ENCODE measurements around the gene PPP2R2C. TPM values are rescaled to one million over a fixed set of nuclear protein-coding genes. Genes with fewer than 3 reads are reported as not detected.

The PPP2R2C gene
- total RNA-seq, 1 experiment from 2014 or later, result 9.5 TPM

DNA sequence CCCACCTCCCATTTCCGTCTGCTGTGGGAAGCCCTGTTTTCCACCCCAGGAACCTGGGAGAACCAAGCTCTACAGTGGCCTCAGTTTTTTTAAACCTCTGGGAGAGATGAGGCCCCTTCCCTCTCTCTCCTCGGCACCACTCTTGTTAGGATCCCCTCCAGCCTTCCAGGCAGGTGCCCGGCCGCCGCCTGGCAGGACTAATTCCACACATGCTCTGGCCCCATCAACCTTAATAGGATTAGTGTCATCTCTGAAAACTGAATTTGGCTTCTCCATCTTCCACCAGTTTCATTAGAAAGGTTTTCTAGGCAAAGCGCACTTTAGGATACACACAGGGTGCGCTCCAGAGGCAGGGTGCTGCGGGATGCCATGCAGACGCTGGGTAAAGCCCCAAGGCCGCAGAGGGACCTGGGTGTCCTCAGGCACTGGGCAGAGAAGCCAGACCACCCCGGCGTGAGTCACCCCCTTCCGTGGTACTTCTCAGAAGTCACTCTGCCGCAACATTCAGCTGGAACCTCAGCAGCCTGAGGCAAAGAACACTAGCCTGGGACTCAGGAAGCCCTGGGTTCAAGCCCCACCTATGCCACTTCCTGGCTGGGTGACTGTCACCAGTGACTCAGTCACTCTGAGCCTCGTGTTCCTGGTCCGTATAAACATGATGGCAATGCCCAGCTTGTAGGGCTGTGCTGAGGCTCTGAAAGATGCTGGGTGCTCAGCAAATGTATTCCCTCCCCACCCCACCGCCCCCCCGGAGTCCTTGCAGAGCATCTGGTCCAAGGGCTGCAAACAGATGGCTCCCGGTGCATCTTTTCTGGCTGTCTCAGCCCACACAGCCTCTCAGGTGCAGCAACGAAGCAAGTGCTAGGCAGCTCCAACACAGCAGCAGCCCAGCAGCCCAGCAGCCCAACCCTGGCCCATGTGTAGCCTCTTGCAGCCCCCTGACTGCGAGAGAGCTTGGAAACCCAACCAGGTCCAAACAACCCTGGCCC lies 29.1 kb downstream of the PPP2R2C start:
- no peaks in the 10 kb centered on the region for H3K79me2 ChIP-seq (ENCODE audit: low read length)
- no peak overlapping the region for H3K4me3 ChIP-seq (ENCODE audit: low read length)
- ChIA-PET CTCF (no interaction called here), POLR2A (ENCODE audit: unreplicated experiment) (no interaction called here)
- no TSS peak for BruUV-seq (replicated peaks)
- intact Hi-C loops (cut with micrococcal nuclease), result no loop called here
- no peak overlapping the region for H3K4me2 ChIP-seq (ENCODE audit: low read length)
- no peak overlapping the region for H2AFZ ChIP-seq (ENCODE audit: low read length)
- no peaks in the 10 kb centered on the region for H3K9me2 ChIP-seq (replicated peaks; ENCODE audit: low read length)
- H3K9me3 ChIP-seq (ENCODE audit: low read length), result no peaks in the 10 kb centered on the region
- no peaks in the 10 kb centered on the region; the same call in 1 of the 2 replicates for H3K4me1 ChIP-seq (ENCODE audit: insufficient read depth, low read length)
- peak; percentile 17 for DNase-seq
- TF ChIP-seq EZH2 (IDR thresholded peaks at IDR 0.05; ENCODE audit: low read length, unreplicated experiment) (no peak), EZH2phosphoT487 (IDR thresholded peaks at IDR 0.05; ENCODE audit: borderline replicate concordance, low read length) (no peak), CTCF (conservative IDR thresholded peaks at IDR 0.05; ENCODE audit: low read depth, low read length) (no peak)
- H4K20me1 ChIP-seq (ENCODE audit: low read length), result no peaks in the 10 kb centered on the region
- no peaks in the 10 kb centered on the region for H3K36me3 ChIP-seq (ENCODE audit: low read depth, low read length)
- no peaks in the 10 kb centered on the region for H3F3A ChIP-seq (ENCODE audit: low read length, unreplicated experiment)
- H3K27ac ChIP-seq (ENCODE audit: low read length), result no peak overlapping the region
- H3K9ac ChIP-seq (ENCODE audit: low read length), result no peak overlapping the region
- ATAC-seq, result no peak
- no peaks in the 10 kb centered on the region for H3K27me3 ChIP-seq (ENCODE audit: low read length)

- intact Hi-C loops (cut with micrococcal nuclease), result no loop called here
- ATAC-seq (no peak), DNase-seq (no peak)
- H4K20me1 ChIP-seq (ENCODE audit: low read length), result no peaks in the 10 kb centered on the region
- no peaks in the 10 kb centered on the region for H3F3A ChIP-seq (ENCODE audit: low read length, unreplicated experiment)
- H2AFZ ChIP-seq (ENCODE audit: low read length), result no peak overlapping the region
- no peaks in the 10 kb centered on the region for H3K9me3 ChIP-seq (ENCODE audit: low read length)
- no peak overlapping the region for H3K4me3 ChIP-seq (ENCODE audit: low read length)
- no peaks in the 10 kb centered on the region for H3K79me2 ChIP-seq (ENCODE audit: low read length)
- H3K4me2 ChIP-seq (ENCODE audit: low read length), result no peak overlapping the region
- H3K9me2 ChIP-seq (replicated peaks; ENCODE audit: low read length), result no peaks in the 10 kb centered on the region
- no peaks in the 10 kb centered on the region; the same call in 1 of the 2 replicates for H3K4me1 ChIP-seq (ENCODE audit: insufficient read depth, low read length)
- no peak overlapping the region for H3K9ac ChIP-seq (ENCODE audit: low read length)
- POLR2A ChIA-PET (ENCODE audit: unreplicated experiment), result no interaction called here
- H3K27me3 ChIP-seq (ENCODE audit: low read length), result no peaks in the 10 kb centered on the region
- CTCF ChIA-PET, result no interaction called here
- TF ChIP-seq CTCF (conservative IDR thresholded peaks at IDR 0.05; ENCODE audit: low read depth, low read length), result no peak
- TF ChIP-seq EZH2phosphoT487 (IDR thresholded peaks at IDR 0.05; ENCODE audit: borderline replicate concordance, low read length), result no peak
- no peak for TF ChIP-seq EZH2 (IDR thresholded peaks at IDR 0.05; ENCODE audit: low read length, unreplicated experiment)
- H3K27ac ChIP-seq (ENCODE audit: low read length), result no peak overlapping the region
- H3K36me3 ChIP-seq (ENCODE audit: low read depth, low read length), result no peaks in the 10 kb centered on the region
- no TSS peak for BruUV-seq (replicated peaks)
Measured at GRCh38 chr4:6442555-6442954, 29.9 kb downstream of the PPP2R2C start.

DNA sequence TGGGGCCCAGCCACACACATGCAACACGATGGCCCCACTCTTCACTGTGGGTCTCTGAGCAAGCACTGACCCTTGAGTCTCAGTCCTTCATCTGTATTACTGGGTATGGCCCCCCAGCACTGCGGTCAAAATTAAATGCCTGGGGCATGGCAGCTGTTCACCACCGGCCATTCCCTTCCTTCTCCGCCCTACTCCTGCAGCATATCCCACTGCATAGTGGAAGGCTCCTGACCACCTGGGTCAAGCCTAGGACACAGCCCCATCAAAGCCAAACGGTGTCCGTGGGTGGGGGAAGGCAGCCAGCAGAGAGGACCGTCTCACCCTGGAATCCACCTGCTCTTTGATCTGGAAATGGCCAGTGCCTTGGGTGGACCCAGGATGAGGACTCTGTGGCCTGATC lies 30.7 kb downstream of the PPP2R2C start:
- TF ChIP-seq CTCF (conservative IDR thresholded peaks at IDR 0.05; ENCODE audit: low read depth, low read length) (no peak), EZH2 (IDR thresholded peaks at IDR 0.05; ENCODE audit: low read length, unreplicated experiment) (no peak), EZH2phosphoT487 (IDR thresholded peaks at IDR 0.05; ENCODE audit: borderline replicate concordance, low read length) (no peak)
- ChIA-PET CTCF (no interaction called here), POLR2A (ENCODE audit: unreplicated experiment) (no interaction called here)
- Histone ChIP-seq H3K9me2 (replicated peaks; ENCODE audit: low read length) (no peaks in the 10 kb centered on the region), H3K9ac (ENCODE audit: low read length) (no peak overlapping the region), H3K4me1 (ENCODE audit: insufficient read depth, low read length) (no peaks in the 10 kb centered on the region; the same call in 1 of the 2 replicates), H3K9me3 (ENCODE audit: low read length) (no peaks in the 10 kb centered on the region), H4K20me1 (ENCODE audit: low read length) (no peaks in the 10 kb centered on the region), H3K27ac (ENCODE audit: low read length) (no peak overlapping the region), H3K27me3 (ENCODE audit: low read length) (no peaks in the 10 kb centered on the region), H3K36me3 (ENCODE audit: low read depth, low read length) (no peaks in the 10 kb centered on the region), H3F3A (ENCODE audit: low read length, unreplicated experiment) (no peaks in the 10 kb centered on the region), H2AFZ (ENCODE audit: low read length) (no peak overlapping the region), H3K79me2 (ENCODE audit: low read length) (no peaks in the 10 kb centered on the region), H3K4me2 (ENCODE audit: low read length) (no peak overlapping the region), H3K4me3 (ENCODE audit: low read length) (no peak overlapping the region)
- intact Hi-C loops (cut with micrococcal nuclease), result no loop called here
- no TSS peak for BruUV-seq (replicated peaks)
- no peak for DNase-seq
- ATAC-seq, result no peak

All from PC-3 (cell line).